A673 (cell line): ENCODE results near the gene AIFM3.

Source experiments
- CTCF ChIP-seq: fragments of 300-800, 200-600 bp; sonication (generic); conservative IDR thresholded peaks from 2 replicates; pipeline ENCODE4 v1.5.1; 2017; ENCODE audit warnings: low read depth, mild to moderate bottlenecking, antibody characterized with exemption, low read length, moderate library complexity, mixed read lengths
- EZH2 ChIP-seq: fragments of 200-600 bp; sonication (generic); IDR thresholded peaks from 2 replicates; pipeline ENCODE4 v1.6.1; 2017; ENCODE audit warnings: borderline replicate concordance, low read depth, mild to moderate bottlenecking, mixed read lengths, antibody characterized with exemption, low read length; ENCODE audit not compliant: poor library complexity, severe bottlenecking

- TF ChIP-seq CTCF (no peak), EZH2 (no peak)
Measured at GRCh38 chr22:21012446-21013407, 45.7 kb downstream of the AIFM3 start.
